ENCODE results near the gene MS4A1.

GRCh38 chr11:60504219-60504905, 48.7 kb downstream of the MS4A1 start:
- TF ChIP-seq EZH2 (IDR thresholded peaks at IDR 0.05) (no peak), POLR2AphosphoS5 (IDR thresholded peaks at IDR 0.05; ENCODE audit: low read depth, low read length) (no peak), ATF3 (IDR thresholded peaks at IDR 0.05) (no peak), CTCF (IDR thresholded peaks at IDR 0.05 in 2 of 3, conservative IDR thresholded peaks at IDR 0.05 in 1 of 3; ENCODE audit: borderline replicate concordance in 1 of 3, insufficient read depth in 1 of 3, low read depth in 2 of 3, low read length in 2 of 3) (no peak), RAD21 (IDR thresholded peaks at IDR 0.05; ENCODE audit: low read depth) (no peak), JUND (IDR thresholded peaks at IDR 0.05) (no peak), POLR2A (IDR thresholded peaks at IDR 0.05; ENCODE audit: borderline replicate concordance, extremely low read depth, insufficient read depth, insufficient read length) (no peak)

Measured in HCT116 (cell line).